Activated T-cell treated with anti-CD3 and anti-CD28 coated beads, Interleukin-2, amount 50 U/mL, for 1 hour (primary cell): ENCODE results near the gene WNT16.
"Not testable (repeated sequence)": the region's sequence is repeated elsewhere in the genome, so short reads cannot be mapped to it uniquely, and the experiment has no call there.

Experiments
- DNase-seq: peaks from one replicate; pipeline ENCODE4 v3.0.0-alpha.2; 2020

Gene WNT16, protein sequence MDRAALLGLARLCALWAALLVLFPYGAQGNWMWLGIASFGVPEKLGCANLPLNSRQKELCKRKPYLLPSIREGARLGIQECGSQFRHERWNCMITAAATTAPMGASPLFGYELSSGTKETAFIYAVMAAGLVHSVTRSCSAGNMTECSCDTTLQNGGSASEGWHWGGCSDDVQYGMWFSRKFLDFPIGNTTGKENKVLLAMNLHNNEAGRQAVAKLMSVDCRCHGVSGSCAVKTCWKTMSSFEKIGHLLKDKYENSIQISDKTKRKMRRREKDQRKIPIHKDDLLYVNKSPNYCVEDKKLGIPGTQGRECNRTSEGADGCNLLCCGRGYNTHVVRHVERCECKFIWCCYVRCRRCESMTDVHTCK

GRCh38 chr7:121328508-121329190, at the start of gene WNT16:
TSS of gene WNT16 (plus strand) at chr7:121329000. CDS start at chr7:121329293, 293 bp downstream.
- no peak for DNase-seq

DNA sequence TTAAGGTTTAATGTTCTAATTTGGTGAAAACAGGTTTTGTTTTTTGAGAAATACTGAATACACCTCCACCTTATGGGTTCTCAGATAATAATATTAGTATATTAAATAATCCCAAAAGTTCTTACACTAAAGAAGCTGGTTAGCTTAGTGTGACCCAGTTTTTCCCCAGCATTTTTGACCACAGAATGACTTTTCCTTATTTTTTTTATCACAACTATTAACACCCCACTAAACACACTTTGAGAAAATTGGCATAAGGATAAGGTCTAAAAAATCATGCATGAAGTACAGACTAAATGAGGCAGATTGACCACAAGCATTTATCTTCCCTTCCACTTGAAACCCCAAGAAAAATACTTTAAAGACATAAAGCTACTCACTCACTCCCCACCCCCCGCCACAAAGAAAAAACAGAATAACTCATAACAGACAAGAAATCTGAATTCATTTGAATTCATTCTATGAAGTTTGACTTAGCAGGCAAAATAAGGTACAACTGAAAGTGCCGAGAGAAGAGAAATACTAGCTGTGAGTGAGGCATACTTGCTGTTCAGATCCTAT, 49.7 kb upstream of the WNT16 start:
- no peak for DNase-seq

GRCh38 chr7:121279822-121280221, 49.0 kb upstream of the WNT16 start:
- DNase-seq: no peak

DNA sequence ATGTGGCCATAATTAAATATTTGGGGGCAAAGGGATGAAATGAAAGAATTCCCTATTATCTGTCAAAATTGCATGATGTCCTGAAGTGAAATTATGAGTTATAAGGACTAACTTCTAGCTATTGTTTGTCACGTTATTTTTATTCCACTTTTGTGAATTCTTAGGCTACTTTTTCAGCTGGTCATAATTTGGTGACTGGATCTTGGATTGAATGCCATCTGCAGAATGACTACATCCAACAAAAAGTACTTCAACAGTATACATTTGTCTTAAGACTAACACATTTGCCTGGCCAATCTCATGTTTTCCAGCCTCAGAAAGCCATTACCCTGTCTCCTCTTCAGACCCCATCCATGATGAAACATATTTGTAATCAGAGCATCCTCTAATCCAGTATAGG, 48.1 kb upstream of the WNT16 start:
- no peak for DNase-seq

DNA sequence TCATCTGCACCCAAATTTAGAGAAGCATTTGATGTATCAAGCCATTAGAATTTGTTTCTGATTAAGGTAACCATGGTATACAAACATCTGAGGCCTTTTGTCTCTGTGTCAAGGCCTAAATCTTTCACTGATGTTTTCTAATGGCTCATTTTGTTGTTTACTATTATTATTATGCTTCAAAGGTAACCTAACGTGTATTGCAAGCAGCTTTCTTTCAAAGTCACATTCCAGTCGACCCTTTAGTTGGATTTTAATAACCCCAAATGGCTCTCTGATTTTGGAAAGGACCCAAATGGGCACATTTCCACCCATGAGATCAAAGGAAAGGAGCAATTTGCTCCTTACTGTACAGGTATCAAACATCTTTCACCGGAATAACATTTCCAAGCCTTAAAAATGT, 46.7 kb upstream of the WNT16 start:
- DNase-seq: no peak

GRCh38 chr7:121285066-121285667, 43.6 kb upstream of the WNT16 start:
- no peak for DNase-seq

DNA sequence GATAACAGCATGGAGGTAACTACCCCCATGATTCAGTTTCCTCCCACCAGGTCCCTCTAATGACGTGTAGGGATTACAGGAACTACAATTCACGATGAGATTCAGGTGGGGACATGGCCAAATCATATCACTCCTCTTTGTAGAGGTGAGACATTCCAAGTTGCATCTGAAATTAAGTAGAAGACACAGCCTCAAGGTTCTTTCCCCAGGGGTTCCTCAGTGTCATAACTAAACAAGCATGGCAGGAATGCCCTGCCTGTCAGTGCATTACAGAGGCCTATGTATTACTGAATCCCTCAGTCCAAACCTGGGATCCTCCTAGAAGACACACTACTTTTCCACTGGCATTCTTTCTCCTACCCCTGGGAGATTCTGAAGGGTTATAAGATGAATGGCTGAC, 42.6 kb upstream of the WNT16 start:
- DNase-seq: no peak

GRCh38 chr7:121286742-121287734, 41.8 kb upstream of the WNT16 start:
- no peak for DNase-seq

- no peak for DNase-seq
Observed at GRCh38 chr7:121288894-121289293, 39.9 kb upstream of the WNT16 start.

DNA sequence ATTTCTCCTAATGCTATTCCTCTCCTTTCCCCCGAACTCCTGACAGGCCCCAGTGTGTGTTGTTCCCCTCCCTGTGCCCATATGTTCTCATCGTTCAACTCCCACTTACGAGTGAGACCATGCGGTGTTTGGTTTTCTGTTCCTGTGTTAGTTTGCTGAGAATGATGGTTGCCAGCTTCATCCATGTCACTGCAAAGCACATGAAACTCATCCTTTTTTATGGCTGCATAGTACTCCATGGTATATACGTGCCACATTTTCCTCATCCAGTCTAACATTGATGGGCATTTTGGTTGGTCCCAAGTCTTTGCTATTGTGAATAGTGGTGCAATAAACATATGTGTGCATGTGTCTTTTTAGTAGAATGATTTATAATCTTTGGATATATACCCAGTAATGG, 38.9 kb upstream of the WNT16 start:
- not testable (repeated sequence) for DNase-seq

- no peak for DNase-seq
Observed at GRCh38 chr7:121294448-121294992, 34.3 kb upstream of the WNT16 start.

- DNase-seq: no peak
Observed at GRCh38 chr7:121297843-121298242, 31.0 kb upstream of the WNT16 start.

DNA sequence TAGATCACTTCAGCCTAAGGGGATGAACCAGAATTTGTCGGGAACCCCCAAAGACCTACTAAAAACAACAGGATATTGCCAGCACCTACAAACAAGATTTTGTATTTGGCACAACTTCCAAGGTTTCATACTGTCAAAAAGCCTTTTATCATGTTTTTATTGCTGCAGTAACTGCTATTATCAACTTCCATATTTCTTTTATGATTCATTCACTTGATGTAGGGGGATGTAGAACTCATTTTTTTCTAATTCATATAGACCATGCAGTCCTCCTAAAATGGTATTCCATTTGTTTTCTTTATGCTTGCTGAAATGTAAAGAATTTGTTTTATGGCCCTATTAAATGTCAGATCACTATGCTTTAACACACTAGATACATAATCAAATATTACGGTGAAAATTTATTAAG, 30.0 kb upstream of the WNT16 start:
- DNase-seq: no peak

GRCh38 chr7:121300685-121301420, 27.9 kb upstream of the WNT16 start:
- no peak for DNase-seq

DNA sequence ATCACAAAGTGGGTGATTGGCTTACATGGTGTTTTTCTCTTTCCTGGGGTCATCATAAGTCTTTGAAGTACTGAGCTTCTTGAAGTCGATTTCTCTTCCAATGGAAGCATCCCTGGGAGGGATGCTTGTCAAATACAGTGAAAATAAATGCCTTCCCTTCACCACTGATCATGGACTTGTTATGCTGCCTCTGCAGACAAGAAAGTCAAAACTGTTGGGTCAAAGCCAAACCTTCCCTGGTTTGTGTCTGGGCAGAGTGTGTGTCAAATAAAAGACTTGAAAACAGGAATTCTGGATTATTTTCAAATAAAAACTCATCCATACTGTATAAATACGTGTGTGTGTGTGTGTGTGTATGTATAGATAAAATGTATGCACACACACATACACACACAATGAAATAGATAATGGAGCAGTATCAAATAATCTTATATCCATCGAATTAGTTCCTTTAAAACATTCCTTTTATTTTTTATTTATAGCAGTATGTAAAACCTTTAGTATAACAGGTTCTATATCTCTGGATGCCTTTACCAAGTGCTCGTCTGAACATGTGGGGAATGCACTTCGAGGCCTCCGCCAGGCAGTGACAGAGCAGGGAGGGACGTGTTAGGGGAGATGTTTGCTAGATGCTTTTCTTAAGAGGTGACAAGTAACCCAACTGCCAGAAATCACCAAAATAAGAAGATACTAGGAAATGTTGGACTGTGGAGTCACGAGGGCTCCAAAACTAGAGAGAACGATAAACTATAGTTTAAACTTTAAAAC, 27.2 kb upstream of the WNT16 start:
- no peak for DNase-seq

- no peak for DNase-seq
Observed at GRCh38 chr7:121302214-121302745, 26.5 kb upstream of the WNT16 start.

DNA sequence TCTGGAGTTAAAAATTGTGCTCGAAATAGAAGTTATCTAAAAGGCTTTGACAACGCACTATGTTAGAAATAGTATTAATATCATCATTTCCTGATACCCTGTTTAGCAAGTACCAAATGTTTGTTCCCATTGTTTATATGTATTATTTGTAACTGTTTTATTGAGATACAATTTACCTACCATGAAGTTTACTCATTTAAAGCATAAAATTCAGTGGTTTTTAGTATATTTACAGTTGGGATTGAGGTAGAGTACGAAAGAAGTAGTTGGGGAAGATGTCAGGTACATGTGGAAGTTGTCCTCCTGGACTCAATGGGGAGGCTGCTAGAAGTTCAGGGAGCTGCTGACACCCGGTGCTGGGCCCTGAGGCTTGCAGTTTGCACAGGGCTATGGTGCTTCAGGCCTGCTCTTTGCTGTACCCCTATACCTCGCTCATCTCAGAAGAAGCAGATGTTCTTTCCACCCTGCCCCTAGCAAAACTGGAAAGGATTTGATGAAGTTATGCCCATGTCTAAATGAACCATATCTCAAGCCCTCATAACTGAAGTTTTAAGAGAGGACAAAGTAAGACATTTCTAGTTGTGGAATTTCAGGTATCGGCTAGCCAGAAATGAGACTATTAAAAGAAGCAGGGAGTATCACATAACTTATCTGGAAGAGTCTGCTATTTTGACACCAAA, 25.2 kb upstream of the WNT16 start:
- no peak for DNase-seq

GRCh38 chr7:121304102-121304658, 24.6 kb upstream of the WNT16 start:
- DNase-seq: no peak

DNA sequence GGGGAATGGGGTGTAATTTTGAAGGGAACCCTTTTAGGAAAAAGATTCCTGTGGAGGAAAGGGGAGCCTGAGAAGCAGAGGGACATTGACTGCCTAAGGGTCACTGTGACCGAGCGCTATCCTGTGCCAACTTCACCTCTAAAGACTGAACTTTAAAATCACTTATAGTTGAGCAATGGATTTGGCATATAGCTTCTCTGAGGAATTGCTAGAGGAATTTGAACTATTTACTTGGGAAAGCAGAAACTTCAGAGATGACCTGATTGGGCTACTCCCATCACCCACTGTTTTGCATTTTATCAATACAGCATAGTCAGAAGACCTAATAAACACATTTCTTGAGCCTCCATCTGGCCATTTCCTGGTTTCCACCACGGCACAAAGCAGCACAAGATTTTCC, 23.7 kb upstream of the WNT16 start:
- DNase-seq: no peak
